ENCODE measurements around the gene TUBG2. TPM values are rescaled to one million over a fixed set of nuclear protein-coding genes. Genes with fewer than 3 reads are reported as not detected.
"Not testable (repeated sequence)": the region's sequence is repeated elsewhere in the genome, so short reads cannot be mapped to it uniquely, and the experiment has no call there.

Gene TUBG2
- 8.6 and 9.4 TPM in 2 replicates for total RNA-seq

DNA sequence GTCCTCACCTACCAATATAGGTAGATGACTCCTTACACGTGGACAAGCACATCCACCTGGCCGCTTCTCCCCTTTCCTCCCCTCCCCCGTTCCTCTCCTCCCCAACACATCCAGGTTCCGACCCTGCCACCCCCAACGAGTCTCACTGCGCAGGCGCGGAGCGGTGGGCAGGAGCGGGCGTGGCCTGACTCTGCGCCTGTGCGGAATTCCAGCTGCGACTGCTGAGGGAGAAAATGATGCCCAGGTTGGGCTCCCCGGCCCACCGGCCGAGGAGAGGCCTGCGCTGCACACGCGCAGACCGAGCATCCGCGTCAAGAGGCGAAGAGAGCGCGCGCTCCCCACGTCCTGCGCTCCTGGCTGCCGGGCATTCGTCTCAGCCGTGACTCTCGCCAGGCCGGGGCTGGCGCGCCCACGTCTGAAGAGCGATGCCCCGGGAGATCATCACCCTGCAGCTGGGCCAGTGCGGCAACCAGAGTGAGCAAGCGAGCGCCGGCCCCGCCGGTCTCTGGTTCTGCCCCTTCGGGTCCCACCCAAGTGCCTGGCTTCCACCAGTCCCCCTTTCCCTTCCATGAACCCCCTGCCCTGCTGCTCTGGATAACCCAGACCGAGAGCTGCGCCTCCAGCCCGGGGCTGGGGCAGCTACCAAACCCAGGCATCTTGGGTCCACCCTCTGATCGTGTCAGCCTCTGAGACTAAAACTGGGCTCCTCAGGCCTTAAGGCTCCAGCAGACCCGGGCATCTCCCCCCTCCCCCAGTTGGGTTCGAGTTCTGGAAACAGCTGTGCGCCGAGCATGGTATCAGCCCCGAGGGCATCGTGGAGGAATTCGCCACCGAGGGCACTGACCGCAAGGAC lies at the start of gene TUBG2:
TSS of gene TUBG2 (plus strand) at position 206 of the 853 bp plus-strand sequence. CDS start at position 426, 220 bp downstream.
- H3K27ac Mint-ChIP-seq = peak within 1 kb of the TSS; percentile 74
- peak within 1 kb of the TSS; percentile 90 for H3K4me3 Mint-ChIP-seq
- POLR2A ChIA-PET = interaction anchor here (0.5 to 1.2 kb wide), 6 partner anchors 8 to 114 kb away, joined by 3 to 8 read pairs (median 4); partner anchors contain the start of gene VPS25

DNA sequence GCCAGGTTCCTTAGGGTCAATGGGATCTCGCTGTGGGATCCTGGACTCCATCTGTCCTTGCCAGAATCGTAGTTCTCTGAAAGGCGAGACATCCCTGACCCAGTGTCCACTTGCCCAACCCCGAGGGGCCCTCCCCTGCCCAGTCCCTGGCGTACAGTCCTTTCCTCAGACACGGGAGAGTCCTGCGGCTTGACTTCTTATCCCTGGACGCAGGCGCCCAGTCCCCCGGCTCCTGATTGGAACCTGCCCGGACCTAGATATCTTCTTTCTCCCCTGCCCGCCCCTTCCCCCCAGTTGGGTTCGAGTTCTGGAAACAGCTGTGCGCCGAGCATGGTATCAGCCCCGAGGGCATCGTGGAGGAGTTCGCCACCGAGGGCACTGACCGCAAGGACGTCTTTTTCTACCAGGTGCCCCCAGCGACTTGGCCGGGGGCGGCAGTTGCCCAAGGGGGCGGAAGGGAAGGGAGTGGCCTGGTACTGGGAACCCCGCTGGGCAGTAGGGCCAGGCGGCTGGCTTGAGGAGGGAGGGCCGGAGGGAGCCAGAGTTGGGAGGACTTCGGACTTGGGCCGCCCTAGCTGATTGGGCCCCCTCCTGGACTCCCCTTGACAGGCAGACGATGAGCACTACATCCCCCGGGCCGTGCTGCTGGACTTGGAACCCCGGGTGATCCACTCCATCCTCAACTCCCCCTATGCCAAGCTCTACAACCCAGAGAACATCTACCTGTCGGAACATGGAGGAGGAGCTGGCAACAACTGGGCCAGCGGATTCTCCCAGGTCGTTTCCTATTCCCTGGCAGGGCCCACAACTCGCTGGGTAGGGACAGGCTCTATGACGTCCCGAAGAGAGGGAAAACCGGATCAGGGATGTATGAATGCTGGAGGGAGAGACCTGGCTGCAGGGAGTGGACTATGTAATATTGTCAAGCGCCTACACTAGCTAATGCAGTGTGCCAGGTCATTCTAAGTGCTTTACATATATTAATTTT lies 49.0 kb upstream of the TUBG2 start:
- not testable (repeated sequence) for ATAC-seq (ENCODE audit: low read depth); H3K9me3 Mint-ChIP-seq; H3K27me3 Mint-ChIP-seq; DNase-seq
- peaks cover 41% of the 10 kb centered on the region for H3K36me3 Mint-ChIP-seq (ENCODE audit: low read depth)
- H3K27ac Mint-ChIP-seq = peak overlapping the region; percentile 98
- CTCF ChIA-PET = interaction anchor here (1.0 to 2.7 kb wide), 5 partner anchors 9 to 214 kb away, joined by 3 to 32 read pairs (median 9); partner anchors contain the start of genes BECN1 and PSMC3IP
- peaks cover 39% of the 10 kb centered on the region for H3K4me1 Mint-ChIP-seq
- H3K4me3 Mint-ChIP-seq = peak overlapping the region; percentile 100
- intact Hi-C loops (cut with micrococcal nuclease) = loop anchor here (1.0 to 5.0 kb wide), 5 partner anchors 32 to 95 kb away; partner anchors contain the start of gene TUBG2
- POLR2A ChIA-PET = interaction anchor here (0.6 to 3.3 kb wide), 25 partner anchors 8 to 758 kb away, joined by 3 to 43 read pairs (median 5); partner anchors contain the start of genes NAGLU, PLEKHH3, PSMC3IP and RPL27

More for the DNA sequence above, at the start of gene TUBG2:
- Mint-ChIP-seq H3K27me3 (peaks cover 8% of the 10 kb centered on the region), H3K36me3 (ENCODE audit: low read depth) (no peaks in the 10 kb centered on the region), H3K4me1 (peaks cover 32% of the 10 kb centered on the region), H3K9me3 (no peaks in the 10 kb centered on the region)
- TF ChIP-seq, protein P1, sequence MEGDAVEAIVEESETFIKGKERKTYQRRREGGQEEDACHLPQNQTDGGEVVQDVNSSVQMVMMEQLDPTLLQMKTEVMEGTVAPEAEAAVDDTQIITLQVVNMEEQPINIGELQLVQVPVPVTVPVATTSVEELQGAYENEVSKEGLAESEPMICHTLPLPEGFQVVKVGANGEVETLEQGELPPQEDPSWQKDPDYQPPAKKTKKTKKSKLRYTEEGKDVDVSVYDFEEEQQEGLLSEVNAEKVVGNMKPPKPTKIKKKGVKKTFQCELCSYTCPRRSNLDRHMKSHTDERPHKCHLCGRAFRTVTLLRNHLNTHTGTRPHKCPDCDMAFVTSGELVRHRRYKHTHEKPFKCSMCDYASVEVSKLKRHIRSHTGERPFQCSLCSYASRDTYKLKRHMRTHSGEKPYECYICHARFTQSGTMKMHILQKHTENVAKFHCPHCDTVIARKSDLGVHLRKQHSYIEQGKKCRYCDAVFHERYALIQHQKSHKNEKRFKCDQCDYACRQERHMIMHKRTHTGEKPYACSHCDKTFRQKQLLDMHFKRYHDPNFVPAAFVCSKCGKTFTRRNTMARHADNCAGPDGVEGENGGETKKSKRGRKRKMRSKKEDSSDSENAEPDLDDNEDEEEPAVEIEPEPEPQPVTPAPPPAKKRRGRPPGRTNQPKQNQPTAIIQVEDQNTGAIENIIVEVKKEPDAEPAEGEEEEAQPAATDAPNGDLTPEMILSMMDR (IDR thresholded peaks at IDR 0.05) = no peak
- intact Hi-C loops (cut with micrococcal nuclease) = loop anchor here (2.0 to 5.0 kb wide), 2 partner anchors 17 to 52 kb away; partner anchors contain the start of genes PLEKHH3, RETREG3 and TUBG1
- CTCF ChIA-PET = interaction anchor here (1.0 to 1.1 kb wide), 3 partner anchors 15 to 82 kb away, joined by 3 to 5 read pairs (median 3); partner anchors contain the start of gene PSMC3IP
- DNase-seq (peak; percentile 68), ATAC-seq (ENCODE audit: low read depth) (peak; percentile 84)

DNA sequence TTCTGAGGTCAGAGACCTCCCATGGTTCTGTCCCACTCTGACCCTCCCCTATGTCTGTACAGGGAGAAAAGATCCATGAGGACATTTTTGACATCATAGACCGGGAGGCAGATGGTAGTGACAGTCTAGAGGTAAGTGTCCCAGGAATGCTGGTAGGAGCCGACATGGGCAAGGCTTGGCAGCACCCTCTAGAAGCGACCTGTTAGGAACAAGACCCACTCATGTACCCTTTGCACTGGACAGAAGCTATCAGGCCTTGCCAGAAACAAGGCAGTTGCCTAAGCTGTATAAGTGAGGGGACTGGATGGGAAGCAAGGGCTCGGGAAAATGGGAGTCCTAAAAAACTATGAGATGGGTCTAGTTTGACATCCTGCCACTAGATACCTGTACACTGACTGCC lies 47.1 kb upstream of the TUBG2 start:
- no peaks in the 10 kb centered on the region for H3K9me3 Mint-ChIP-seq
- TF ChIP-seq, protein P1 (IDR thresholded peaks at IDR 0.05) = no peak
- no peak for ATAC-seq (ENCODE audit: low read depth)
- ChIA-PET POLR2A (interaction anchor here (0.6 kb wide), 1 partner anchor 549 kb away, joined by 3 read pairs; no protein-coding TSS in a partner anchor), CTCF (no interaction called here)
- H3K27ac Mint-ChIP-seq = no peak overlapping the region
- no peak overlapping the region for H3K4me3 Mint-ChIP-seq
- intact Hi-C loops (cut with micrococcal nuclease) = no loop called here
- no peak for DNase-seq
- H3K4me1 Mint-ChIP-seq = peaks cover 20% of the 10 kb centered on the region
- H3K36me3 Mint-ChIP-seq (ENCODE audit: low read depth) = peaks cover 47% of the 10 kb centered on the region
- H3K27me3 Mint-ChIP-seq = no peaks in the 10 kb centered on the region

DNA sequence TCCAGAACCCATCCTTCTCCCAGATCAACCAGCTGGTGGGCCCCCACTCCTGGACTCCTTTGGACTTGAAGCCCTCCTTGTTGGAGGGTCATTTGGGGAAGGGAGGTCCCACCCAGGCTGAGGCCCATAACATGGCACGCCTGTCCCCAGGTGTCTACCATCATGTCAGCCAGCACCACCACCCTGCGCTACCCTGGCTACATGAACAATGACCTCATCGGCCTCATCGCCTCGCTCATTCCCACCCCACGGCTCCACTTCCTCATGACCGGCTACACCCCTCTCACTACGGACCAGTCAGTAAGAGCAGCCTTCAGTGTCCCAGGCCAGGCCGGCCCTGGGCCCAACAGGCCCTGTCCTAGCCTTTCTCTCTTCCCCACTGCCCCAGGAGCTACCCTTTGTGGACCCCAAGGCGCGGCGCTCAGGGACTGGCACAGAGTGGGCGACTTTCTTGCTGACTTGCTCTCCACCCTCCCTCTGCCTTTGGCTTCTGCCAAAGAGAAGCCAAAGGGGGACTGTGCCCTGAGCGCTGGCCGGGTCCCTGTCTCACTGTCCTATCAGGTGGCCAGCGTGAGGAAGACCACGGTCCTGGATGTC lies 45.3 kb upstream of the TUBG2 start:
- TF ChIP-seq, protein P1 (IDR thresholded peaks at IDR 0.05) = no peak
- ChIA-PET CTCF (no interaction called here), POLR2A (interaction anchor here (0.6 to 0.7 kb wide), 2 partner anchors 9 to 300 kb away, joined by 3 read pairs; no protein-coding TSS in a partner anchor)
- Mint-ChIP-seq H3K27ac (no peak overlapping the region), H3K9me3 (no peaks in the 10 kb centered on the region), H3K27me3 (no peaks in the 10 kb centered on the region), H3K4me3 (no peak overlapping the region), H3K4me1 (peaks cover 18% of the 10 kb centered on the region), H3K36me3 (ENCODE audit: low read depth) (peaks cover 43% of the 10 kb centered on the region)
- intact Hi-C loops (cut with micrococcal nuclease) = no loop called here
- DNase-seq (no peak), ATAC-seq (ENCODE audit: low read depth) (no peak)

Data from activated B cell treated with CpG ODN at 0.5 μM for 24 hours (primary cell).